22Rv1 (cell line): ENCODE results near the gene MTFR1L.

Source experiments
- ZFX ChIP-seq: fragments of 450-650 bp; IDR thresholded peaks from 2 replicates; pipeline ENCODE4 v1.6.1; 2017; ENCODE audit warnings: antibody characterized with exemption, borderline replicate concordance
- TF ChIP-seq, protein P1 (sequence below): fragments of 450-650 bp; IDR thresholded peaks from 2 replicates; pipeline ENCODE4 v1.5.1; 2017; ENCODE audit warnings: mild to moderate bottlenecking

- TF ChIP-seq, protein P1, sequence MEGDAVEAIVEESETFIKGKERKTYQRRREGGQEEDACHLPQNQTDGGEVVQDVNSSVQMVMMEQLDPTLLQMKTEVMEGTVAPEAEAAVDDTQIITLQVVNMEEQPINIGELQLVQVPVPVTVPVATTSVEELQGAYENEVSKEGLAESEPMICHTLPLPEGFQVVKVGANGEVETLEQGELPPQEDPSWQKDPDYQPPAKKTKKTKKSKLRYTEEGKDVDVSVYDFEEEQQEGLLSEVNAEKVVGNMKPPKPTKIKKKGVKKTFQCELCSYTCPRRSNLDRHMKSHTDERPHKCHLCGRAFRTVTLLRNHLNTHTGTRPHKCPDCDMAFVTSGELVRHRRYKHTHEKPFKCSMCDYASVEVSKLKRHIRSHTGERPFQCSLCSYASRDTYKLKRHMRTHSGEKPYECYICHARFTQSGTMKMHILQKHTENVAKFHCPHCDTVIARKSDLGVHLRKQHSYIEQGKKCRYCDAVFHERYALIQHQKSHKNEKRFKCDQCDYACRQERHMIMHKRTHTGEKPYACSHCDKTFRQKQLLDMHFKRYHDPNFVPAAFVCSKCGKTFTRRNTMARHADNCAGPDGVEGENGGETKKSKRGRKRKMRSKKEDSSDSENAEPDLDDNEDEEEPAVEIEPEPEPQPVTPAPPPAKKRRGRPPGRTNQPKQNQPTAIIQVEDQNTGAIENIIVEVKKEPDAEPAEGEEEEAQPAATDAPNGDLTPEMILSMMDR = no peak
- TF ChIP-seq ZFX = no peak
Measured at GRCh38 chr1:25881266-25881665, 61.5 kb downstream of the MTFR1L start.
